IMR-90 (cell line): ENCODE results near the gene C3. TPM values are rescaled to one million over a fixed set of nuclear protein-coding genes. Genes with fewer than 3 reads are reported as not detected.

Experiments
- ATAC-seq: fragments of 200-7000 bp; cut with Tn5 transposase; 2 replicates; pipeline ENCODE4 v1.9.1; 2020; ENCODE audit warnings: low read depth, mild to moderate bottlenecking, moderate library complexity
- Bru-seq: library from RNA; stranded (reverse); fragments of 400-500 nt; gene quantifications from one replicate; lab custom pipeline; 2021; lab: Mats Ljungman, UMichigan
- BruChase-seq, 2 experiments: library from RNA; stranded (reverse); fragments of 400-500 nt; gene quantifications; one replicate each; lab custom pipeline; 2021; lab: Mats Ljungman, UMichigan
- BruUV-seq: library from RNA; stranded (reverse); fragments of 400-500 nt; replicated peaks from 2 replicates; lab custom pipeline; 2021; lab: Mats Ljungman, UMichigan
- CTCF ChIA-PET: fragments of 300-600 bp; formaldehyde crosslinking; extraction: SDS; loops from one replicate; lab custom pipeline; 2021; ENCODE audit warnings: antibody characterized with exemption; lab: Yijun Ruan, JAX
- POLR2A ChIA-PET: fragments of 300-600 bp; sonication (Branson Sonifier 250); formaldehyde crosslinking; loops from one replicate; lab custom pipeline; 2022; ENCODE audit warnings: antibody characterized with exemption; ENCODE audit not compliant: unreplicated experiment; lab: Charles Lee
- DNase-seq: peaks from one replicate; pipeline ENCODE4 v3.0.0; 2013
- H2AFZ ChIP-seq: replicated peaks from 2 replicates; pipeline ENCODE3; 2013; ENCODE audit warnings: low read length, mild to moderate bottlenecking; ENCODE audit not compliant: poor library complexity
- H2AK5ac ChIP-seq: 2 replicates; pipeline ENCODE4 v1.6.1; 2013; ENCODE audit warnings: low read depth, low read length, inconsistent platforms
- H2AK9ac ChIP-seq: replicated peaks from 2 replicates; pipeline ENCODE3; 2013; ENCODE audit warnings: mild to moderate bottlenecking, low read depth, low read length, moderate library complexity; ENCODE audit not compliant: poor library complexity
- H2BK120ac ChIP-seq: 2 replicates; pipeline ENCODE4 v1.6.1; 2013; ENCODE audit warnings: low read depth, low read length, inconsistent platforms
- H2BK15ac ChIP-seq: 3 replicates; pipeline ENCODE4 v1.6.1; 2013; ENCODE audit warnings: low read depth, low read length, inconsistent platforms
- H2BK20ac ChIP-seq: 2 replicates; pipeline ENCODE4 v1.6.1; 2013; ENCODE audit warnings: low read depth, mild to moderate bottlenecking, inconsistent platforms, low read length, moderate library complexity
- H2BK5ac ChIP-seq: 2 replicates; pipeline ENCODE4 v1.6.1; 2013; ENCODE audit warnings: mild to moderate bottlenecking, low read depth, low read length, inconsistent platforms; ENCODE audit not compliant: poor library complexity, severe bottlenecking
- H3K14ac ChIP-seq: replicated peaks from 2 replicates; pipeline ENCODE4 v1.6.1; 2013; ENCODE audit warnings: low read depth, low read length, inconsistent platforms
- H3K18ac ChIP-seq: 2 replicates; pipeline ENCODE4 v1.6.1; 2013; ENCODE audit warnings: low read depth, low read length, control low read depth
- H3K23ac ChIP-seq: 2 replicates; pipeline ENCODE4 v1.6.1; 2013; ENCODE audit warnings: low read depth, low read length, inconsistent platforms
- H3K27ac ChIP-seq: 2 replicates; pipeline ENCODE4 v1.5.1; 2013; ENCODE audit warnings: mild to moderate bottlenecking, control low read depth, low read length; ENCODE audit not compliant: insufficient read depth
- H3K27me3 ChIP-seq: 2 replicates; pipeline ENCODE4 v1.6.1; 2013; ENCODE audit warnings: low read length; ENCODE audit not compliant: control insufficient read depth, insufficient read depth
- H3K36me3 ChIP-seq: 2 replicates; pipeline ENCODE4 v1.6.1; 2013; ENCODE audit warnings: low read length, mixed read lengths; ENCODE audit not compliant: control insufficient read depth, insufficient read depth
- H3K4ac ChIP-seq: 2 replicates; pipeline ENCODE4 v1.6.1; 2013; ENCODE audit warnings: low read depth, low read length, inconsistent platforms
- H3K4me1 ChIP-seq: 2 replicates; pipeline ENCODE4 v1.6.1; 2013; ENCODE audit warnings: low read length, mixed read lengths; ENCODE audit not compliant: control insufficient read depth, insufficient read depth
- H3K4me2 ChIP-seq: 2 replicates; pipeline ENCODE4 v1.6.1; 2013; ENCODE audit warnings: low read depth, mild to moderate bottlenecking, control low read depth, low read length, moderate library complexity
- H3K4me3 ChIP-seq: 2 replicates; pipeline ENCODE4 v1.5.1; 2013; ENCODE audit warnings: low read depth, mild to moderate bottlenecking, control low read depth, low read length, moderate library complexity; ENCODE audit not compliant: insufficient read depth
- H3K56ac ChIP-seq: 2 replicates; pipeline ENCODE4 v1.6.1; 2013; ENCODE audit warnings: low read length, inconsistent platforms; ENCODE audit not compliant: insufficient read depth; ENCODE audit errors: extremely low read depth
- H3K79me1 ChIP-seq, 2 experiments: 2 replicates each; pipeline ENCODE4 v1.6.1; 2013; ENCODE audit warnings: low read length in 2 of 2, inconsistent platforms in 1 of 2, low read depth in 1 of 2
- H3K9ac ChIP-seq: 2 replicates; pipeline ENCODE4 v1.6.1; 2013; ENCODE audit warnings: low read depth, low read length, control low read depth
- H3K9me1 ChIP-seq: 2 replicates; pipeline ENCODE4 v1.6.1; 2013; ENCODE audit warnings: low read length, inconsistent platforms; ENCODE audit not compliant: insufficient read depth
- H3K9me3 ChIP-seq: 2 replicates; pipeline ENCODE4 v1.6.1; 2013; ENCODE audit warnings: low read length; ENCODE audit not compliant: control insufficient read depth, insufficient read depth
- H4K20me1 ChIP-seq: 2 replicates; pipeline ENCODE4 v1.6.1; 2013; ENCODE audit warnings: low read length, inconsistent platforms; ENCODE audit not compliant: insufficient read depth
- H4K5ac ChIP-seq: 2 replicates; pipeline ENCODE4 v1.6.1; 2013; ENCODE audit warnings: mild to moderate bottlenecking, low read depth, low read length, control low read depth
- H4K8ac ChIP-seq, 2 experiments: 2 replicates each; pipeline ENCODE4 v1.6.1; 2013; ENCODE audit warnings: low read depth in 2 of 2, low read length in 2 of 2, control low read depth in 1 of 2, inconsistent platforms in 1 of 2
- H4K91ac ChIP-seq: 2 replicates; pipeline ENCODE4 v1.6.1; 2013; ENCODE audit warnings: low read depth, low read length, inconsistent platforms; ENCODE audit not compliant: insufficient read depth
- CHD1 ChIP-seq: IDR thresholded peaks from 2 replicates; pipeline ENCODE4 v1.6.1; 2012; ENCODE audit warnings: low read depth, low read length, improper control_type of control experiment
- USF2 ChIP-seq: fragments of 150-350 bp; IDR thresholded peaks from 2 replicates; pipeline ENCODE4 v1.6.1; 2017; ENCODE audit warnings: mild to moderate bottlenecking, antibody characterized with exemption, low read length, low read depth
- WGBS, 2 experiments: methylation state at CpG; one replicate each; pipeline versions ENCODE4 v1.1.5 to v1.1.7; 2013; ENCODE audit warnings: missing lambda C conversion rate in 2 of 2; ENCODE audit not compliant: insufficient read length in 1 of 2; ENCODE audit errors: extremely low coverage in 2 of 2; 5-methylcytosine and 5-hydroxymethylcytosine counted together
- dilution Hi-C: fragments of 300-500 bp; cut with HindIII; formaldehyde crosslinking; loops from one replicate; pipeline ENCODE4 v1.14.3; 2018; ENCODE audit warnings: low sequenced_read_pairs; ENCODE audit not compliant: unreplicated experiment
- in situ Hi-C: fragments of 300-500 bp; cut with MboI; formaldehyde crosslinking; loops from 3 replicates; pipeline ENCODE4 v1.14.3; 2019; ENCODE audit warnings: low sequenced_read_pairs, inconsistent platforms, mixed read lengths
- intact Hi-C: fragments of 100-400 bp; cut with micrococcal nuclease; formaldehyde crosslinking; loops from 2 replicates; pipeline ENCODE4 v1.10.0; 2022
- long read RNA-seq: library from polyadenylated mRNA; unstranded; transcript quantifications from one replicate; pipeline ENCODE4 v2.0.0, GENCODE V29; 2021; ENCODE audit not compliant: unreplicated experiment
- polyA plus RNA-seq, 3 experiments: library from polyadenylated mRNA; depleted of rRNA; stranded (reverse); fragments of >200 nt; gene quantifications; 2 replicates each; pipeline ENCODE4 v1.2.3, GENCODE V29; 2012; ENCODE audit warnings: low replicate concordance in 1 of 3
- total RNA-seq: library from RNA; depleted of rRNA; stranded (reverse); fragments of >200 nt; gene quantifications from 2 replicates; pipeline ENCODE4 v1.2.3, GENCODE V29; 2012; rRNA removed

The C3 gene
- total RNA-seq, result 0.28 TPM in 1 of 2 replicates, not detected in the other
- 0.36 and 0.53 TPM in 2 replicates for polyA plus RNA-seq (2012; rRNA removed)
- polyA plus RNA-seq (2012; cell fraction: cytosol; rRNA removed), result 0.08 and 0.47 TPM in 2 replicates
- polyA plus RNA-seq (2012; cell fraction: nucleus; rRNA removed; ENCODE audit: low replicate concordance), result 0.40 and 0.99 TPM in 2 replicates
- Bru-seq, nascent RNA, result percentile 16 among the genes with signal in this experiment
- percentile 21 among the genes with signal in this experiment for BruChase-seq, experiment 1, labeled RNA remaining after a 6-hour chase
- percentile 18 among the genes with signal in this experiment for BruChase-seq, experiment 2, labeled RNA remaining after a 2-hour chase
- long read RNA-seq, partial matches to known transcripts, result 2 of 2 reads
- long read RNA-seq, other reads (novel, unspliced or antisense), result 0 of 2 reads

- H2BK120ac ChIP-seq, result no peak within 1 kb of the TSS
- DNase-seq (peak; percentile 26), ATAC-seq (peak; percentile 27)
- no peak within 1 kb of the TSS for H3K4me3 ChIP-seq
- H3K27me3 ChIP-seq, result no peaks in the 10 kb centered on the region
- H3K18ac ChIP-seq, result no peak within 1 kb of the TSS
- no peak within 1 kb of the TSS for H3K23ac ChIP-seq
- H3K4me2 ChIP-seq, result no peak within 1 kb of the TSS
- no peak within 1 kb of the TSS for H4K5ac ChIP-seq
- H2AFZ ChIP-seq, result no peak within 1 kb of the TSS
- ChIA-PET CTCF (interaction anchor here (1.1 kb wide), 1 partner anchor 16 kb away, joined by 5 read pairs; no protein-coding TSS in a partner anchor), POLR2A (no interaction called here)
- no peak within 1 kb of the TSS for H3K14ac ChIP-seq
- in situ Hi-C loops, result no loop called here
- no peaks in the 10 kb centered on the region for H3K9me1 ChIP-seq
- no peak within 1 kb of the TSS for H2BK20ac ChIP-seq
- H2AK5ac ChIP-seq, result no peak within 1 kb of the TSS
- H3K9ac ChIP-seq, result peak within 1 kb of the TSS; percentile 21; the same call in 1 of the 2 replicates
- no peak within 1 kb of the TSS for H2BK15ac ChIP-seq
- H3K4ac ChIP-seq, result no peak within 1 kb of the TSS
- no peak within 1 kb of the TSS for H2AK9ac ChIP-seq
- dilution Hi-C loops, result no loop called here
- no peak within 1 kb of the TSS for H3K27ac ChIP-seq
- peaks cover 4% of the 10 kb centered on the region; the same call in 1 of the 2 replicates for H3K36me3 ChIP-seq
- H2BK5ac ChIP-seq, result no peak within 1 kb of the TSS
- no peak within 1 kb of the TSS for H4K8ac ChIP-seq
- 90% methylated on average over 2 of the region's 4 CpGs; no CpG with 5 or more reads in 1 of the 2 experiments for WGBS, 2 experiments
- H3K4me1 ChIP-seq, result peaks cover 2% of the 10 kb centered on the region; the same call in 1 of the 2 replicates
- H4K20me1 ChIP-seq, result no peaks in the 10 kb centered on the region
- H4K91ac ChIP-seq, result no peak within 1 kb of the TSS
- TF ChIP-seq USF2, result no peak
- no peak for TF ChIP-seq CHD1
- no peak within 1 kb of the TSS for H3K56ac ChIP-seq
- BruUV-seq, result no TSS peak
- H3K9me3 ChIP-seq, result no peaks in the 10 kb centered on the region
- H3K79me1 ChIP-seq, result no peaks in the 10 kb centered on the region
- intact Hi-C loops, result no loop called here
These were observed at the start of gene C3 for GRCh38 chr19:6720369-6721137. TSS of gene C3 (minus strand) at chr19:6720650. CDS start at chr19:6720589, 61 bp downstream.
